GM12874 (cell line): ENCODE measurements around the gene RELL1.

Source experiments
- CTCF ChIP-seq: IDR thresholded peaks from 2 replicates; pipeline ENCODE4 v1.5.1; 2011; ENCODE audit warnings: low read depth, mild to moderate bottlenecking, control low read depth, low read length, moderate library complexity; ENCODE audit not compliant: insufficient read depth

RELL1 gene

GRCh38 chr4:37597034-37597433, 89.1 kb downstream of the RELL1 start:
- TF ChIP-seq CTCF, result no peak

- no peak for TF ChIP-seq CTCF
Observed at GRCh38 chr4:37595875-37596680, 90.1 kb downstream of the RELL1 start.

GRCh38 chr4:37594099-37594498, 92.1 kb downstream of the RELL1 start:
- TF ChIP-seq CTCF, result no peak

- no peak for TF ChIP-seq CTCF
Observed at GRCh38 chr4:37591349-37591748, 94.8 kb downstream of the RELL1 start.

GRCh38 chr4:37590016-37590415, 96.2 kb downstream of the RELL1 start:
- no peak for TF ChIP-seq CTCF

GRCh38 chr4:37588150-37588549, 98.0 kb downstream of the RELL1 start:
- TF ChIP-seq CTCF, result no peak

- TF ChIP-seq CTCF, result no peak
Observed at GRCh38 chr4:37586194-37586593, 100.0 kb downstream of the RELL1 start.
